Stimulated activated CD8-positive, alpha-beta memory T cell treated with anti-CD3 and anti-CD28 coated beads, Interleukin-7, amount 100 ng/mL, for 4 hours (primary cell): ENCODE measurements around the gene SLC49A4.
"Not testable (repeated sequence)": the region's sequence is repeated elsewhere in the genome, so short reads cannot be mapped to it uniquely, and the experiment has no call there.

Source experiments
- DNase-seq, 2 donors: peaks; one replicate each; pipeline ENCODE4 v3.0.0-alpha.2; 2020; ENCODE audit warnings: low read depth in 2 of 2

Gene SLC49A4

GRCh38 chr3:122794779-122795673, at the start of gene SLC49A4:
SLC49A4 (plus strand) TSS chr3:122795069; CDS start chr3:122795193, 124 bp downstream.
- DNase-seq: peak; percentile 14 to 65

GRCh38 chr3:122745369-122746021, 49.4 kb upstream of the SLC49A4 start:
- no peak for DNase-seq

GRCh38 chr3:122747295-122747694, 47.6 kb upstream of the SLC49A4 start:
- not testable (repeated sequence) for DNase-seq

- DNase-seq: no peak
These were observed 46.5 kb upstream of the SLC49A4 start for GRCh38 chr3:122748347-122748746.

- DNase-seq: peak in 1 of 2 donors; percentile 1
These were observed 39.9 kb upstream of the SLC49A4 start for GRCh38 chr3:122754929-122755328.

GRCh38 chr3:122755491-122755890, 39.4 kb upstream of the SLC49A4 start:
- DNase-seq: no peak

GRCh38 chr3:122758877-122759560, 35.9 kb upstream of the SLC49A4 start:
- DNase-seq: no peak

GRCh38 chr3:122760453-122761271, 34.2 kb upstream of the SLC49A4 start:
- DNase-seq: no peak

- DNase-seq: no peak
These were observed 28.4 kb upstream of the SLC49A4 start for GRCh38 chr3:122766430-122766829.

GRCh38 chr3:122767540-122768372, 27.1 kb upstream of the SLC49A4 start:
- DNase-seq: no peak

GRCh38 chr3:122770521-122771202, 24.2 kb upstream of the SLC49A4 start:
- no peak for DNase-seq

GRCh38 chr3:122772827-122773226, 22.0 kb upstream of the SLC49A4 start:
- no peak for DNase-seq

GRCh38 chr3:122773944-122774509, 20.8 kb upstream of the SLC49A4 start:
- DNase-seq: no peak

- DNase-seq: no peak
These were observed 20.3 kb upstream of the SLC49A4 start for GRCh38 chr3:122774564-122774963.

GRCh38 chr3:122776675-122777468, 18.0 kb upstream of the SLC49A4 start:
- DNase-seq: no peak

- DNase-seq: no peak
These were observed 17.3 kb upstream of the SLC49A4 start for GRCh38 chr3:122777563-122777962.

- DNase-seq: no peak
These were observed 12.1 kb upstream of the SLC49A4 start for GRCh38 chr3:122782804-122783203.

- no peak for DNase-seq
These were observed 10.4 kb upstream of the SLC49A4 start for GRCh38 chr3:122784436-122784835.

- DNase-seq: no peak
These were observed 9.6 kb upstream of the SLC49A4 start for GRCh38 chr3:122785231-122785630.
